ENCODE measurements around the gene MACIR. TPM values are rescaled to one million over a fixed set of nuclear protein-coding genes. Genes with fewer than 3 reads are reported as not detected.

Gene MACIR
- polyA plus RNA-seq, 3 donors = 1.2 to 1.9 (median 1.9) TPM

- no peak overlapping the region for H3K4me3 Mint-ChIP-seq
- no peak for TF ChIP-seq CTCF (IDR thresholded peaks at IDR 0.05)
- H3K9me3 Mint-ChIP-seq = peaks cover 0 to 14% (median 9%) of the 10 kb centered on the region in 7 donors
- DNase-seq = no peak
- no peaks in the 10 kb centered on the region for H3K4me1 Mint-ChIP-seq
- Histone ChIP-seq H3K9ac (ENCODE audit: insufficient read depth, low read length, poor library complexity, severe bottlenecking) (no peak overlapping the region), H3K9me3 (replicated peaks in 1 of 2; ENCODE audit: control insufficient read depth in 1 of 2, insufficient read depth in 1 of 2, low read length in 2 of 2) (peaks cover 0 to 4% of the 10 kb centered on the region in 2 donors), H3K36me3 (replicated peaks in 1 of 2; ENCODE audit: control insufficient read depth in 1 of 2, insufficient read depth in 2 of 2, low read length in 2 of 2) (no peaks in the 10 kb centered on the region), H3K4me3 (replicated peaks in 1 of 3; ENCODE audit: low read depth in 2 of 3, low read length in 3 of 3) (no peak overlapping the region), H4K20me1 (ENCODE audit: insufficient read depth, low read length) (no peaks in the 10 kb centered on the region), H3K27ac (ENCODE audit: low read depth in 1 of 2, low read length in 2 of 2) (no peak overlapping the region), H3K27me3 (ENCODE audit: control insufficient read depth in 2 of 2, insufficient read depth in 2 of 2, low read length in 2 of 2) (no peaks in the 10 kb centered on the region), H3K4me2 (replicated peaks; ENCODE audit: extremely low read depth, low read length, poor library complexity, severe bottlenecking) (no peak overlapping the region), H2AFZ (ENCODE audit: insufficient read depth, low read depth, low read length, poor library complexity, severe bottlenecking) (no peak overlapping the region), H3K79me2 (ENCODE audit: insufficient read depth, low read length) (no peaks in the 10 kb centered on the region), H3K4me1 (ENCODE audit: control insufficient read depth in 1 of 2, insufficient read depth in 2 of 2, low read length in 2 of 2) (no peaks in the 10 kb centered on the region)
- H3K27me3 Mint-ChIP-seq (ENCODE audit: low read depth in 3 of 3) = peaks cover 0 to 2% (median 0%) of the 10 kb centered on the region in 3 donors
- no peak overlapping the region for H3K27ac Mint-ChIP-seq
- H3K36me3 Mint-ChIP-seq = no peaks in the 10 kb centered on the region
- WGBS (ENCODE audit: insufficient coverage) = no CpG with 5 or more reads among the region's 1 CpG
- intact Hi-C loops (cut with micrococcal nuclease) = loop anchor here in 1 of 2 donors (10.0 kb wide), 1 partner anchor 237 kb away; no protein-coding TSS in a partner anchor
Observed at GRCh38 chr5:103237778-103238177, 20.8 kb upstream of the MACIR start.

GRCh38 chr5:103243665-103244064, 14.9 kb upstream of the MACIR start:
- H3K9me3 Mint-ChIP-seq = peaks cover 0 to 14% (median 7%) of the 10 kb centered on the region in 7 donors
- H3K9me3 ChIP-seq (replicated peaks in 1 of 2; ENCODE audit: control insufficient read depth in 1 of 2, insufficient read depth in 1 of 2, low read length in 2 of 2) = peaks cover 0 to 4% of the 10 kb centered on the region in 2 donors
- H3K4me3 Mint-ChIP-seq = no peak overlapping the region
- peaks cover 6% of the 10 kb centered on the region for H3K4me1 Mint-ChIP-seq
- H3K4me2 ChIP-seq (replicated peaks; ENCODE audit: extremely low read depth, low read length, poor library complexity, severe bottlenecking) = no peak overlapping the region
- DNase-seq = no peak
- H3K79me2 ChIP-seq (ENCODE audit: insufficient read depth, low read length) = no peaks in the 10 kb centered on the region
- H3K9ac ChIP-seq (ENCODE audit: insufficient read depth, low read length, poor library complexity, severe bottlenecking) = no peak overlapping the region
- H3K4me3 ChIP-seq (replicated peaks in 1 of 3; ENCODE audit: low read depth in 2 of 3, low read length in 3 of 3) = no peak overlapping the region
- no peak overlapping the region for H3K27ac ChIP-seq (ENCODE audit: low read depth in 1 of 2, low read length in 2 of 2)
- no peaks in the 10 kb centered on the region for H3K36me3 Mint-ChIP-seq
- intact Hi-C loops (cut with micrococcal nuclease) = no loop called here
- no peaks in the 10 kb centered on the region for H3K36me3 ChIP-seq (replicated peaks in 1 of 2; ENCODE audit: control insufficient read depth in 1 of 2, insufficient read depth in 2 of 2, low read length in 2 of 2)
- WGBS (ENCODE audit: insufficient coverage) = no CpG with 5 or more reads among the region's 2 CpGs
- H3K27me3 Mint-ChIP-seq (ENCODE audit: low read depth in 3 of 3) = peaks cover 0 to 2% (median 0%) of the 10 kb centered on the region in 3 donors
- no peak for TF ChIP-seq CTCF (IDR thresholded peaks at IDR 0.05)
- no peaks in the 10 kb centered on the region for H4K20me1 ChIP-seq (ENCODE audit: insufficient read depth, low read length)
- no peaks in the 10 kb centered on the region for H3K4me1 ChIP-seq (ENCODE audit: control insufficient read depth in 1 of 2, insufficient read depth in 2 of 2, low read length in 2 of 2)
- H3K27me3 ChIP-seq (ENCODE audit: control insufficient read depth in 2 of 2, insufficient read depth in 2 of 2, low read length in 2 of 2) = no peaks in the 10 kb centered on the region
- H3K27ac Mint-ChIP-seq = no peak overlapping the region
- H2AFZ ChIP-seq (ENCODE audit: insufficient read depth, low read depth, low read length, poor library complexity, severe bottlenecking) = no peak overlapping the region
